KMS-11 (cell line): ENCODE data around the gene UBD.

Experiments
- H2AFZ ChIP-seq: fragments of 200-600 bp; sonication (generic); 2 replicates; pipeline ENCODE4 v1.6.1; 2016; ENCODE audit warnings: antibody characterized with exemption, mixed run types, low read depth
- H3K27ac ChIP-seq: fragments of 200-600 bp; sonication (generic); 2 replicates; pipeline ENCODE4 v1.6.1; 2016; ENCODE audit warnings: mild to moderate bottlenecking, mixed run types
- H3K27me3 ChIP-seq: fragments of 200-600 bp; sonication (generic); 2 replicates; pipeline ENCODE4 v1.6.1; 2017; ENCODE audit warnings: mild to moderate bottlenecking, low read depth, mixed run types, moderate library complexity; ENCODE audit not compliant: insufficient read depth
- H3K36me3 ChIP-seq: fragments of 200-600 bp; sonication (generic); 2 replicates; pipeline ENCODE4 v1.6.1; 2017; ENCODE audit warnings: mild to moderate bottlenecking, mixed run types; ENCODE audit not compliant: insufficient read depth
- H3K4me1 ChIP-seq: fragments of 200-600 bp; sonication (generic); 2 replicates; pipeline ENCODE4 v1.6.1; 2016; ENCODE audit warnings: mild to moderate bottlenecking, low read depth, mixed run types; ENCODE audit not compliant: poor library complexity, severe bottlenecking
- H3K4me2 ChIP-seq: fragments of 200-600 bp; sonication (generic); 2 replicates; pipeline ENCODE4 v1.7.0; 2016; ENCODE audit warnings: mild to moderate bottlenecking, mixed run types
- H3K4me3 ChIP-seq: fragments of 200-600 bp; sonication (generic); IDR thresholded peaks from 2 replicates; pipeline ENCODE4 v1.6.1; 2017; ENCODE audit warnings: low read depth, low read length, mixed read lengths; ENCODE audit not compliant: insufficient read depth
- H3K79me2 ChIP-seq: fragments of 200-600 bp; sonication (generic); 2 replicates; pipeline ENCODE4 v1.6.1; 2016; ENCODE audit warnings: low read depth, mixed run types; ENCODE audit not compliant: insufficient read depth
- H3K9ac ChIP-seq: fragments of 200-600 bp; sonication (generic); 2 replicates; pipeline ENCODE4 v1.6.1; 2016; ENCODE audit warnings: mild to moderate bottlenecking, mixed run types
- H4K20me1 ChIP-seq: fragments of 200-600 bp; sonication (generic); 2 replicates; pipeline ENCODE4 v1.6.1; 2016; ENCODE audit warnings: mild to moderate bottlenecking, mixed run types; ENCODE audit not compliant: insufficient read depth
- TF ChIP-seq, protein P1 (sequence below): fragments of 200-600 bp; sonication (generic); conservative IDR thresholded peaks from 2 replicates; pipeline ENCODE4 v1.6.1; 2017; ENCODE audit warnings: low read depth, mild to moderate bottlenecking, antibody characterized with exemption, low read length, moderate library complexity, mixed read lengths

UBD gene

DNA sequence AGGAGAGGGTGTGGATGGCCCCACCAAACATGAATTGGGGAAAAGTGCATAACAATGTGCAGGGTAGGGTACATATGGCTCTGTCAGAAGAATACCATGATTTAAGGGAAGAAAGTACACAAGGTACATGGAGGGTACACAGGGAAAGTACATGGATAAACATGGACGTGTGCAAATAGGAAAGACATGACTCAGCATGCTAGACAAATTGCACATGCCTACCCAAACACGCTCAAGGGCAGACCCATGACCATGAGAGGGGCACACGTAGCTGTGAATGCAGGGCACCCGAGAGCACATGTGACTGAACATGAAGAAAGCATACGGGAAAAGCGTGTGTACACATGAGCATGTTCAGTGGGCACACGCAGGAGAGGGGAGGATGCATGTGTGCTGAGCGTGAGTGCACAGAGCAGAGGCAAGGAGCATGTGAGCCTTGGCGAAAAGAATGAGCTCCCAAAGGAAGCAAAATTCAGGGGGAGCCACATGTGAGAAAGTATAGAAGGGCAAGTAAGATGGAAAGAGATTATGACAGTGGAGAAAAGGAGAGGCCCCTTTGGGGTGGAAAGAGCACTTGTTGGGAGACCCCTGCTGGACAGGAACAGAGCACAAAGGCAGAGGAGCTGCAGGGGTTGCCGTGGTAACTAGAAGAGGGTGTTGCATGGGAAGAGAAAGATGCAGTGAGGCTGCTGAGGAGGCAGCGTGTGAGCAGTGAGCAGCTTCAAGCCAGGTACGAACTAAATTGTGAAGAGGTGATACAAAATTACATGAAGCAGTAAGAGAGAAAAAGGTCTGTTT, 43.2 kb upstream of the UBD start:
- Histone ChIP-seq H4K20me1 (no peaks in the 10 kb centered on the region), H3K27me3 (no peaks in the 10 kb centered on the region), H2AFZ (no peak overlapping the region), H3K4me3 (no peak overlapping the region), H3K9ac (no peak overlapping the region), H3K79me2 (no peaks in the 10 kb centered on the region), H3K4me1 (no peaks in the 10 kb centered on the region), H3K36me3 (no peaks in the 10 kb centered on the region), H3K4me2 (no peak overlapping the region), H3K27ac (no peak overlapping the region)
- TF ChIP-seq, protein P1, sequence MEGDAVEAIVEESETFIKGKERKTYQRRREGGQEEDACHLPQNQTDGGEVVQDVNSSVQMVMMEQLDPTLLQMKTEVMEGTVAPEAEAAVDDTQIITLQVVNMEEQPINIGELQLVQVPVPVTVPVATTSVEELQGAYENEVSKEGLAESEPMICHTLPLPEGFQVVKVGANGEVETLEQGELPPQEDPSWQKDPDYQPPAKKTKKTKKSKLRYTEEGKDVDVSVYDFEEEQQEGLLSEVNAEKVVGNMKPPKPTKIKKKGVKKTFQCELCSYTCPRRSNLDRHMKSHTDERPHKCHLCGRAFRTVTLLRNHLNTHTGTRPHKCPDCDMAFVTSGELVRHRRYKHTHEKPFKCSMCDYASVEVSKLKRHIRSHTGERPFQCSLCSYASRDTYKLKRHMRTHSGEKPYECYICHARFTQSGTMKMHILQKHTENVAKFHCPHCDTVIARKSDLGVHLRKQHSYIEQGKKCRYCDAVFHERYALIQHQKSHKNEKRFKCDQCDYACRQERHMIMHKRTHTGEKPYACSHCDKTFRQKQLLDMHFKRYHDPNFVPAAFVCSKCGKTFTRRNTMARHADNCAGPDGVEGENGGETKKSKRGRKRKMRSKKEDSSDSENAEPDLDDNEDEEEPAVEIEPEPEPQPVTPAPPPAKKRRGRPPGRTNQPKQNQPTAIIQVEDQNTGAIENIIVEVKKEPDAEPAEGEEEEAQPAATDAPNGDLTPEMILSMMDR, result peak; percentile 43; the same call in 1 of the 2 replicates

DNA sequence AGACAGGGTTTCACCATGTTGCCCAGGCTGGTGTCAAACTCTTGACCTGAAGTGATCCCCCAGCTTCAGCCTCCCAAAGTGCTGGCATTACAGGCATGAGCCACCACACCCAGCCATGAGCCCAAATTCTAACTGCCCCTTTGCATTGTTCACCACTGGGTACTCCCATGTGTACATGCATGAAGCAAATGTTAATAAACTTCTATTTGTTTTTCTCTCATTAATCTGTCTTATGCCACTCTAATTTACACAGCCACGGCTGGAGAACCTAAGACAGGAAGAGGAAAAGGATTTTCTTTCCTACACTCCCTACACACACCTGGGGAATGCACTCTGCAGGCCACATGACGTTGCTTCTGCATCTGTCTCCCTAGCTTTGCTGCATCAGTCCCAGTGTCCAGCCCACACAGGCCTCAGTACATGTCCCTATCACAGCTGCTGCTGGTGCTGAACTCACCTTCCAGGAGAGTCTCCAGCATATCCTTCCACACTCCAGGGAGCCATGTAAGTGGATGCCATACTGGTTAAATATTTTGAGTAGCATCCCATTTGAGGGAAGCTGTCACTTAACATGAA, 38.7 kb upstream of the UBD start:
- H4K20me1 ChIP-seq, result no peaks in the 10 kb centered on the region
- no peak overlapping the region for H3K4me3 ChIP-seq
- H3K27ac ChIP-seq, result no peak overlapping the region
- H3K4me1 ChIP-seq, result no peaks in the 10 kb centered on the region
- H2AFZ ChIP-seq, result no peak overlapping the region
- no peaks in the 10 kb centered on the region for H3K27me3 ChIP-seq
- H3K9ac ChIP-seq, result no peak overlapping the region
- H3K36me3 ChIP-seq, result no peaks in the 10 kb centered on the region
- TF ChIP-seq, protein P1, result no peak
- no peak overlapping the region for H3K4me2 ChIP-seq
- H3K79me2 ChIP-seq, result no peaks in the 10 kb centered on the region

DNA sequence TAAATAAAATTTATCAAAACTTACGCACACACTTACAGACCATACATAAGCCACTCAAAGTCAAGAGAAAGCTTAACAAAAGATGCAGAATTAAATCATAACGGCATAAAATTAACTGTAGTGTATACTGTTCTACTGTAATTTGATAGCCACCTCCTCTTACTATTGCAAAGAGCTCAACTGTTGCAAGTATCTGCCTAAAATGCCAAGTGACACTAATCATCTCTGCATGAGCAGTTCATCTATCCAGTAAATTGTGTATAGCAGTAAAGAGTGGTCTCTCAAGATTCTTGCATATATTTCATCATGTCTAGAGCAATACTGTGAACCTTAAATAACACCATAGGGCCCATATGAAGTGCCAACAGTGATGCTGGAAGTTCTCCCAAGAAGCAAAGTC, 37.7 kb upstream of the UBD start:
- H3K4me1 ChIP-seq, result no peaks in the 10 kb centered on the region
- no peak overlapping the region for H3K27ac ChIP-seq
- no peak overlapping the region for H2AFZ ChIP-seq
- no peaks in the 10 kb centered on the region for H3K36me3 ChIP-seq
- no peak overlapping the region for H3K4me3 ChIP-seq
- H3K4me2 ChIP-seq, result no peak overlapping the region
- TF ChIP-seq, protein P1, result no peak
- H3K9ac ChIP-seq, result no peak overlapping the region
- no peaks in the 10 kb centered on the region for H3K27me3 ChIP-seq
- no peaks in the 10 kb centered on the region for H4K20me1 ChIP-seq
- no peaks in the 10 kb centered on the region for H3K79me2 ChIP-seq

DNA sequence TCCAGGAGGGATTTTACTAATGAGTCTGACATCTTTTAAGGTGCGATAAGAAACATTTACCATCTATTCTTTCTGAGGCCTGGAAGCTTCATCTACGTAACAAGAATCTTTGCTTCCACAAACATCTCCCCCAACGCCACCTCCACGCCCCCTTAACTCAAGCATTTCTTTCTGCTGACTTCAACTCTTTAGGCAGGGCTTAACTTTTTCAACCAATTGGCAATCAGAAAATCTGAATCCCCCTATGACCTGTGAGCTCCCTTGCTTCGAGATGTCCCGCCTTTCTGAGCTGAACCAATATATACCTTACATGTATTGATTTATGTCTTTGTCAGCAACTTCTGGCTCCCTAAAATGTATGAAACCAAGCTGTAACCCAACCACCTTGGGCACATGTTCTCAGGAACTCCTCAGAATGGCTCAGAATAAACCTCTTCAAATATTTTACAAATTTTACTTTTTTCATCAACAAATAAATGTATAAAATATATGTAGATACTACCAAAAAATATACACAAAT, 36.9 kb upstream of the UBD start:
- no peak overlapping the region for H3K27ac ChIP-seq

More for the DNA sequence above, 36.9 kb upstream of the UBD start:
- H3K4me1 ChIP-seq, result no peaks in the 10 kb centered on the region
- H3K4me3 ChIP-seq, result no peak overlapping the region
- no peak overlapping the region for H2AFZ ChIP-seq
- TF ChIP-seq, protein P1, result no peak
- no peak overlapping the region for H3K9ac ChIP-seq
- no peaks in the 10 kb centered on the region for H3K27me3 ChIP-seq
- no peaks in the 10 kb centered on the region for H4K20me1 ChIP-seq
- H3K4me2 ChIP-seq, result no peak overlapping the region
- no peaks in the 10 kb centered on the region for H3K79me2 ChIP-seq
- H3K36me3 ChIP-seq, result no peaks in the 10 kb centered on the region
